Esophagus muscularis mucosa (tissue), 3 donors: Measurements from ENCODE around the gene XYLB.

Experiments
- CTCF ChIP-seq, 3 experiments: fragments of 200-600 bp in 2 of 3; fragments of 450-650 bp in 1 of 3; sonication (generic) in 2 of 3; IDR thresholded peaks; one replicate each; pipeline ENCODE4 v1.5.1; 2017 to 2019; ENCODE audit warnings: antibody characterized with exemption in 3 of 3, mild to moderate bottlenecking in 2 of 3, moderate library complexity in 1 of 3
- POLR2A ChIP-seq: fragments of 450-650 bp; IDR thresholded peaks from one replicate; pipeline ENCODE4 v1.6.1; 2017; ENCODE audit warnings: antibody characterized with exemption, moderate library complexity, mild to moderate bottlenecking, low read depth
- POLR2AphosphoS5 ChIP-seq, 2 donors: sonication (generic); formaldehyde crosslinking; IDR thresholded peaks; one replicate each; pipeline ENCODE4 v1.6.1; 2017; ENCODE audit warnings: antibody characterized with exemption in 2 of 2

- no peak for TF ChIP-seq POLR2AphosphoS5 (IDR thresholded peaks at IDR 0.05)
- no peak for TF ChIP-seq POLR2A
- no peak for TF ChIP-seq CTCF (IDR thresholded peaks at IDR 0.05)
Observed at GRCh38 chr3:38347421-38348200, 1.0 kb downstream of the XYLB start.
